HepG2 (cell line): Measurements from ENCODE around the gene RGL3. TPM values are rescaled to one million over a fixed set of nuclear protein-coding genes. Genes with fewer than 3 reads are reported as not detected.

ENCODE experiments used
- ATAC-seq: fragments of 200-7000 bp; cut with Tn5 transposase; 3 replicates; pipeline ENCODE4 v1.9.1; 2020; ENCODE audit warnings: mild to moderate bottlenecking, moderate library complexity
- BruUV-seq: library from RNA; stranded (reverse); fragments of 400-500 nt; replicated peaks from 2 replicates; lab custom pipeline; 2021; lab: Mats Ljungman, UMichigan
- CTCF ChIA-PET: fragments of 300-600 bp; formaldehyde crosslinking; extraction: SDS; loops from one replicate; lab custom pipeline; 2021; ENCODE audit warnings: low total read pairs, inconsistent platforms, low intra/inter-chr PET ratio; lab: Yijun Ruan, JAX
- POLR2A ChIA-PET: fragments of 350-600 bp; sonication (Branson Sonifier 250); formaldehyde crosslinking; loops from one replicate; lab custom pipeline; 2020; ENCODE audit warnings: antibody characterized with exemption, inconsistent platforms; lab: Yijun Ruan, JAX
- DNase-seq: peaks from one replicate; pipeline ENCODE4 v3.0.0-alpha.2; 2015; ENCODE audit warnings: low spot score
- FAIRE-seq: peaks from 3 replicates; lab custom pipeline; 2011; peaks lifted over from hg19 to GRCh38; lab: Jason Lieb, UNC
- H2AFZ ChIP-seq: one replicate; pipeline ENCODE4 v1.6.1; 2011; ENCODE audit warnings: low read length, inconsistent platforms
- H3K27ac ChIP-seq: fragments of 300-600 bp; 3 replicates; pipeline ENCODE4 v1.8.0; 2011; ENCODE audit warnings: mixed run types, mild to moderate bottlenecking, mixed read lengths, low read length, inconsistent platforms; ENCODE audit not compliant: insufficient read depth; ENCODE audit errors: extremely low read length
- H3K27me3 ChIP-seq, 2 experiments: fragments of 200-600 bp in 1 of 2; 2 replicates in 1 of 2; 3 replicates in 1 of 2; pipeline versions ENCODE4 v1.6.0 to v1.8.0; 2011; ENCODE audit warnings: low read length in 2 of 2, mild to moderate bottlenecking in 2 of 2, moderate library complexity in 2 of 2, inconsistent platforms in 1 of 2; ENCODE audit not compliant: insufficient read depth in 2 of 2, control insufficient read depth in 1 of 2
- H3K36me3 ChIP-seq, 2 experiments: fragments of 200-600 bp in 1 of 2; replicated peaks in 1 of 2; 2 replicates in 1 of 2; 3 replicates in 1 of 2; pipeline versions ENCODE4 v1.5.1 to v1.8.0; 2011; ENCODE audit warnings: low read length in 2 of 2, inconsistent platforms in 1 of 2; ENCODE audit not compliant: insufficient read depth in 2 of 2, control insufficient read depth in 1 of 2
- H3K4me1 ChIP-seq: 2 replicates; pipeline ENCODE4 v1.5.1; 2012; ENCODE audit warnings: low read length, inconsistent platforms; ENCODE audit not compliant: insufficient read depth
- H3K4me2 ChIP-seq: 2 replicates; pipeline ENCODE4 v1.6.0; 2011; ENCODE audit warnings: low read depth, low read length, inconsistent platforms
- H3K4me3 ChIP-seq, 3 experiments: fragments of 200-600 bp in 1 of 3; sonication (generic), shearing (Covaris generic) in 1 of 3; replicated peaks in 1 of 3; 2 replicates each; pipeline ENCODE4 v1.5.1; 2011 to 2016; ENCODE audit warnings: low read length in 3 of 3, inconsistent platforms in 2 of 3, low read depth in 2 of 3, mild to moderate bottlenecking in 2 of 3, control low read depth in 1 of 3, mixed read lengths in 1 of 3; ENCODE audit not compliant: insufficient read depth in 1 of 3
- H3K79me2 ChIP-seq: one replicate; pipeline ENCODE4 v1.6.1; 2011; ENCODE audit warnings: low read length, inconsistent platforms; ENCODE audit not compliant: insufficient read depth
- H3K9ac ChIP-seq: 2 replicates; pipeline ENCODE4 v1.6.0; 2011; ENCODE audit warnings: mild to moderate bottlenecking, low read depth, low read length, inconsistent platforms; ENCODE audit not compliant: insufficient read depth
- H3K9me3 ChIP-seq: 2 replicates; pipeline ENCODE4 v1.5.1; 2012; ENCODE audit warnings: mild to moderate bottlenecking, low read length
- H4K20me1 ChIP-seq: 2 replicates; pipeline ENCODE4 v1.6.0; 2011; ENCODE audit warnings: inconsistent platforms, mild to moderate bottlenecking, low read length, moderate library complexity; ENCODE audit not compliant: insufficient read depth
- CEBPG ChIP-seq: IDR thresholded peaks from 2 replicates; pipeline ENCODE4 v1.6.1; 2016
- DNMT3B ChIP-seq: conservative IDR thresholded peaks from 2 replicates; pipeline ENCODE4 v1.6.1; 2016; ENCODE audit warnings: missing biosample characterization, control low read depth
- FOSL2 ChIP-seq: sonication (generic); formaldehyde crosslinking; IDR thresholded peaks from 2 replicates; pipeline ENCODE4 v1.4.0; 2020; ENCODE audit warnings: missing genetic modification reagents
- FOXP1 ChIP-seq, 2 experiments: fragments of 450-650 bp in 1 of 2; IDR thresholded peaks; 2 replicates each; pipeline ENCODE4 v1.6.1; 2017 to 2018; ENCODE audit warnings: antibody characterized with exemption in 1 of 2
- IRX3 ChIP-seq: sonication (generic); formaldehyde crosslinking; IDR thresholded peaks from 2 replicates; pipeline ENCODE4 v1.8.1; 2023; ENCODE audit warnings: mild to moderate bottlenecking, low read depth, missing genetic modification reagents, borderline replicate concordance
- MAZ ChIP-seq, 2 experiments: sonication (generic) in 1 of 2; formaldehyde crosslinking in 1 of 2; IDR thresholded peaks; 2 replicates each; pipeline versions ENCODE4 v1.5.0 to v1.6.1; 2012 to 2020; ENCODE audit warnings: low read depth in 2 of 2, mild to moderate bottlenecking in 2 of 2, borderline replicate concordance in 1 of 2, improper control_type of control experiment in 1 of 2, low read length in 1 of 2, missing genetic modification reagents in 1 of 2, moderate library complexity in 1 of 2
- MTF2 ChIP-seq: sonication (generic); formaldehyde crosslinking; IDR thresholded peaks from 2 replicates; pipeline ENCODE4 v1.5.0; 2020; ENCODE audit warnings: missing genetic modification reagents, borderline replicate concordance
- MZF1 ChIP-seq: sonication (generic); formaldehyde crosslinking; IDR thresholded peaks from 2 replicates; pipeline ENCODE4 v1.8.1; 2023; ENCODE audit warnings: mild to moderate bottlenecking, missing genetic modification reagents, borderline replicate concordance
- NFIB ChIP-seq: sonication (generic); formaldehyde crosslinking; IDR thresholded peaks from 2 replicates; pipeline ENCODE4 v1.9.0; 2021; ENCODE audit warnings: missing genetic modification reagents, mild to moderate bottlenecking, borderline replicate concordance
- TCF7 ChIP-seq: sonication (generic); IDR thresholded peaks from 2 replicates; pipeline ENCODE4 v1.6.1; 2016; ENCODE audit warnings: antibody characterized with exemption, low read depth
- ZBTB25 ChIP-seq: IDR thresholded peaks from 2 replicates; pipeline ENCODE4 v1.6.1; 2018; ENCODE audit warnings: missing genetic modification reagents
- ZNF121 ChIP-seq: sonication (generic); formaldehyde crosslinking; IDR thresholded peaks from 2 replicates; pipeline ENCODE4 v1.5.0; 2020; ENCODE audit warnings: mild to moderate bottlenecking, missing genetic modification reagents
- ZNF644 ChIP-seq: IDR thresholded peaks from 2 replicates; pipeline ENCODE4 v1.6.1; 2016; ENCODE audit warnings: low read depth
- ZNF792 ChIP-seq: IDR thresholded peaks from 2 replicates; pipeline ENCODE4 v1.6.1; 2016
- ZSCAN31 ChIP-seq: sonication (generic); formaldehyde crosslinking; IDR thresholded peaks from 2 replicates; pipeline ENCODE4 v1.5.0; 2020; ENCODE audit warnings: low read depth, mild to moderate bottlenecking, missing genetic modification reagents
- WGBS: methylation state at CpG from one replicate; pipeline ENCODE4 v1.1.6; 2017; ENCODE audit warnings: low lambda C conversion rate; 5-methylcytosine and 5-hydroxymethylcytosine counted together
- in situ Hi-C: cut with HindIII; loops from 2 replicates; pipeline ENCODE4 v1.10.0; 2017; ENCODE audit warnings: low pct_unique_long_range_greater_than_20kb; ENCODE audit not compliant: extremely low pct_ligation_motif_present
- intact Hi-C: fragments of 100-400 bp; cut with micrococcal nuclease; formaldehyde crosslinking; loops from one replicate; pipeline ENCODE4 v1.10.0; 2022; ENCODE audit not compliant: unreplicated experiment
- polyA plus RNA-seq, 8 experiments: library from polyadenylated mRNA; depleted of rRNA in 3 of 8; stranded (reverse) in 7 of 8; unstranded in 1 of 8; fragments of >200 nt; fragmentation: Illumina TruSeq in 4 of 8; extraction: Trizol in 4 of 8; gene quantifications; 2 replicates each; pipeline versions ENCODE4 v1.2.1 to v1.2.3, GENCODE V29; 2011 to 2016; ENCODE audit warnings: low read depth in 4 of 8, missing spikeins in 1 of 8, mixed read lengths in 1 of 8; ENCODE audit not compliant: insufficient read depth in 1 of 8
- total RNA-seq, 5 experiments: library from RNA; depleted of rRNA; stranded (reverse); fragments of >200 nt; fragmentation: Illumina TruSeq; extraction: Trizol; gene quantifications; 2 replicates each; pipeline ENCODE4 v1.2.3, GENCODE V29; 2016; ENCODE audit warnings: low read depth in 1 of 5

Gene RGL3
- total and polyA plus RNA-seq, 2 of the 13 experiments (the other 11 are each of a cell fraction or from before 2014, with no cell fraction given) = 4.2 to 7.6 TPM

GRCh38 chr19:11384778-11385129 is 34.4 kb downstream of the RGL3 start:
- ChIA-PET CTCF (no interaction called here), POLR2A (interaction anchor here (0.6 to 2.6 kb wide), 6 partner anchors 10 to 383 kb away, joined by 3 to 51 read pairs (median 6); partner anchors contain the start of genes ODAD3, PRKCSH, RGL3 and SWSAP1)
- Histone ChIP-seq H2AFZ (no peak overlapping the region), H3K4me2 (peak overlapping the region; percentile 91), H3K36me3 (no peaks in the 10 kb centered on the region), H3K79me2 (no peaks in the 10 kb centered on the region), H3K27me3 (no peaks in the 10 kb centered on the region), H3K9me3 (no peaks in the 10 kb centered on the region), H3K9ac (no peak overlapping the region)
- WGBS = 22% methylated on average over 5 of the region's 5 CpGs
- BruUV-seq = no TSS peak
- intact Hi-C loops (loop anchor here (5.0 kb wide), 1 partner anchor 38 kb away; no protein-coding TSS in a partner anchor), in situ Hi-C loops (loop anchor here (5.0 kb wide), 2 partner anchors 38 to 98 kb away; partner anchors contain the start of gene ELAVL3)
- DNase-seq (no peak), ATAC-seq (no peak)
- TF ChIP-seq CEBPG (CRISPR knock-in tag) (0 out of 2 replicates have a peak, but pooled peaks have one; percentile 5), TCF7 (no peak), ZBTB25 (no peak), MTF2 (CRISPR knock-in tag) (0 out of 2 replicates have a peak, but pooled peaks have one; percentile 1), ZNF792 (CRISPR knock-in tag) (no peak), MAZ (IDR thresholded peaks at IDR 0.05; ENCODE audit: borderline replicate concordance, low read depth, low read length) (no peak), MAZ (CRISPR knock-in tag; IDR thresholded peaks at IDR 0.05; ENCODE audit: low read depth) (no peak), FOXP1 (IDR thresholded peaks at IDR 0.05) (no peak), FOXP1 (CRISPR knock-in tag; IDR thresholded peaks at IDR 0.05) (no peak), MZF1 (no peak), ZNF121 (CRISPR knock-in tag) (peak; percentile 89), DNMT3B (CRISPR knock-in tag) (no peak), FOSL2 (CRISPR knock-in tag) (no peak), ZSCAN31 (CRISPR knock-in tag) (no peak), NFIB (no peak), IRX3 (CRISPR knock-in tag) (no peak), ZNF644 (CRISPR knock-in tag) (no peak)
- TF ChIP-seq, all 625 proteins: peak for 3
- Histone ChIP-seq H4K20me1 (no peaks in the 10 kb centered on the region), H3K4me3 (no peak overlapping the region; a peak in 1 of 6 replicates), H3K4me1 (peaks cover 44% of the 10 kb centered on the region), H3K27ac (no peak overlapping the region)
- FAIRE-seq = no peak
